HG03354 (cell line): ENCODE data around the gene CRHR2.

Source experiments
- ATAC-seq: cut with Tn5 transposase; IDR thresholded peaks from one replicate; pipeline ENCODE4 v1.9.1; 2021; ENCODE audit warnings: mild to moderate bottlenecking; ENCODE audit not compliant: unreplicated experiment, poor library complexity, severe bottlenecking

Gene CRHR2

DNA sequence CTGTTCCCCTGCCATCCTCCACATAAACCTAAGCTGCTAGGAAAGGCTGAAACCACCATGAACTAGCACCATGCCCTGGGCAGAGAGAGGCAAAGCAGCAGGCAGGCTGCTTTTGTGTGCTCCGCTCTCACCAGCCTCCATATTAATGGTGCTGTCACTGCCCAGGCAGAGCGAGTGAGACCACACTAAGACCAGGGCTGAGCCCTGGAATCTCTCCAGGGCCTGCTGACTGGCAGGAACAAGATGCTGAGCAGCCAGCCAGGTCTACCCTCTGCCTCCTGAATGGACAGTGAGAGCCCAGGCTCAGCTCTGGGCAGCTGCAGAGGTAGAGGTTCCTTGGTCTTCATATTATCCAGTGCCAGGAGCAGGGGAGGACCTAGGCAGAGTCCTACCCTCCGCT is 1.6 kb upstream of the CRHR2 start:
- ATAC-seq, result no peak

DNA sequence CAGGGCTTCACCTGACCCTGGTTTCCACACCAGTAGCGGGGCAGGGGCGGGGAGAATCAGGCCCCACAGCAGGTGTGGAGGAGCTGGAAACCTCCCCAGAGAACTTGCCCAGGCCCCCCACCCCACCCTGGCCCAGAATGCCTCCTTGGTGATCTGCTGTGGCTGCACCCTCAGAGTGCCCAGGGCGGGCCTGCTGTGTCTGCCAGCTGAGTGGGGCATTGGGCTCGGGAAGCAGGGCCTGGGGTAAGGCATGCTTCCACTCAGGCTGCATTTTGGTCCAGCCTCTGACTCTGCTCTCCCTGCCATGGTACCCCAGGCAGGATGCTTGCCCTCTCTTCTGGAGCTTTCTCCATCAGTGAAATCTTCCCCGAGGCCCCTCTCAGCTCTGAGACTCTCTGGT is 1.1 kb upstream of the CRHR2 start:
- no peak for ATAC-seq

GRCh38 chr7:30681815-30682211 is 443 bp downstream of the CRHR2 start:
- ATAC-seq, result no peak

- ATAC-seq, result no peak
Measured at GRCh38 chr7:30681331-30681797, 892 bp downstream of the CRHR2 start.

DNA sequence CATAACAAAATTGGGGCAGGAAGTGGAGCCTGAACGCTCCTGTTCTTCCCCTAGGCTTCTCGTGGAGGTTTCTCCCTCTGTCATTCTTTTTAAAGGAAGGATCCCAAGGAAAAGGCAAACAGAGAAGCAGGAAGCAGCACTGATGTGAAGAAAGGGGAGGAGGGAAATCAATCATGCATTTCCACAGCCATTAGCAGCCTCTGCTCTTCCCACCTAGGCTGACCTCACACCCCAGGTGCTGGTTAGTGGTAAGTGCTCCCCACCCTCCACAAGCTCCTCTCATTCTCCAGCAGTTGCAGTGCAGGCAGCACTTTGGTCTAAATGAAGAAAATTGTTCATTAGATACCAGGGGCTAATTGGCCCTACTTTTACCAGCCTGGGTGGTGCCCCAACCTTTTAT is 2.6 kb downstream of the CRHR2 start:
- ATAC-seq, result no peak

- no peak for ATAC-seq
Measured at GRCh38 chr7:30678805-30679204, 3.5 kb downstream of the CRHR2 start.

DNA sequence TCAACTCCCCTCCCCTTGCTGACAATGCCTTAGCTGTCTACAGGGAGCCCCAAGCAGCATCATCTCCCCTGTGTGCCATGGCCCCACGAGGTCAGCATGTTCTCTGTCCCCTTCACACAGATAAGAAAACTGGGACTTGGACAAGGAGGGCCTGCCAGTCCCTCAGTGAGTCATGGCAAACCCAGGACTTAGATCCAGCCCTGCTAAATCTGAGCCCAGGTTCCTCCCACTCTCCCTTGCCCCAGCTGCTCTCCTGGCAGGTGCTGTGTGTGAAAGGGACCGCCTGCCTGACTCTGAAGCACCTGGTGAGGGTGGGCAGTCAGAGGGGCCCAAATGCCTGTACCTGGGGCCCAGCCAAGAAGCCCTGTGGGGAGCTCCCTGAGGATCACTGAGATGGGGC is 7.4 kb downstream of the CRHR2 start:
- no peak for ATAC-seq

DNA sequence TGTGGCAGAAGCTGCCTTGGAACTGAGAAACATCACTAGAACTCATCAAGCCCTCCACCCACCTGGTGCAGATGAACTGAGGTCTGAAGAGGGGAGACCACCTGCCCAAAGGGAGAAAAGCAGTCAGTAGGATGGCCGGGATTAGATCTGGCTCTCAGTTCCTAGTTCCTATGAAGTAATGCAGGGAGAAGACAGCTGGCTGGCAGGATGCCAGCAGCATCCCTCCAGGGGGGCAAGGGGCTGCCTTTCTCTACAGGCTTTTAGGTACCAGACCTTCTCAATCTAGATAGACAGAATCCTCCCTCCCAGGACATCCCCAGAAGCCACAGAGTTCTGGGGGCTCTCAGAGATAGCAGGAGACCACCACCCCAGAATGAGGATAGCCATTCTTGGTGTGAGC is 7.8 kb downstream of the CRHR2 start:
- no peak for ATAC-seq

DNA sequence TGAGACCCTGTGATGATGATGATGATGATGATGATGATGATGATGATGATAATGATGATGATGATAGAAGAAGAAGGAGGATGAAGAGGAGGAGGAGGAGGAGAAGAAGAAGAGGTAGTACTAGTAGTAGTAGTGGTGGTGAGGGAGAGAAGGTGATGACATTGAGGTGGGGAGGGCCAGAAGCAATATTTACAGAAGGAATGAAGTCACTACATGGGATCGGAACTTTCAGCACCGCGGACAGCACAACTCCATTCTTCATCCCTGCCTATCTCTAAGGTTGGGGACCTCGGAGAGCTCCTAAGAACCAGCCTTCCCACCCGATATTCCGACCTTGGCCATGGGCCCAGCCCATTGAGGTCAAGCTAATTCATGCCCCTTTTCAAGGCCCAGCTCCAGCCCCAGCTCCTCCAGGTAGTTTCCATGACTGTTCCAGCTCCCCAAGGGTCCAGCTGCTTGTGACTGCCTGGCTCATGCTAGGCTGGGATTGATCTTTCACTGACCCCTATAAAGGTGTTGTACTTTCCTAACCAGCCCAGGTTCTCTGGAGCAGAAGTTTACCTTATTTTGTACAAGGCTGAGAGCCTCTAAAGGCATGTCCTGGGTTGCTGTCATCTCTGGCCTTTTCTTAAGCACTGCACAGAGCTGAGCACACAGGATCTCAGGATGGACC is 10.3 kb downstream of the CRHR2 start:
- no peak for ATAC-seq

- no peak for ATAC-seq
Measured at GRCh38 chr7:30668102-30668501, 14.2 kb downstream of the CRHR2 start.

GRCh38 chr7:30667172-30667571 is 15.1 kb downstream of the CRHR2 start:
- no peak for ATAC-seq

GRCh38 chr7:30665449-30665848 is 16.8 kb downstream of the CRHR2 start:
- no peak for ATAC-seq

DNA sequence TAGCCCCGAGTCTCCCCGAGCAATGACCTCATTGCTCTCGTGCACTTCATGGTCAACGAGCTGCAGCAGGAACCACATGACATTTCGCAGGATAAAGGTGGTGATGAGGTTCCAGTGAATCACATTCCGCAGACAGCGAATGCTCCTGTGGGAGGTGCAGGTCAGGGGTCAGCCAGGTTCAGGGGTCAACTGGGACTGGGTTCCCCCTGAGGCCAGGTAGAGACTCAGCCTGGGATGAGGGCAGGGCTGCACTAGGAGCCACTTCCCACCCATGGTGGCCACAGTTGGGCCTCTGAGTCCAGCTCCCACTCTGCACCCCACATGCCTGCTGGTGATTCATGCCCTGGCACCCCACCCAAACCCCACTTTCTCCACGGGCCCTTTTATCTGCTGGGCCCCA is 17.2 kb downstream of the CRHR2 start:
- ATAC-seq, result no peak

DNA sequence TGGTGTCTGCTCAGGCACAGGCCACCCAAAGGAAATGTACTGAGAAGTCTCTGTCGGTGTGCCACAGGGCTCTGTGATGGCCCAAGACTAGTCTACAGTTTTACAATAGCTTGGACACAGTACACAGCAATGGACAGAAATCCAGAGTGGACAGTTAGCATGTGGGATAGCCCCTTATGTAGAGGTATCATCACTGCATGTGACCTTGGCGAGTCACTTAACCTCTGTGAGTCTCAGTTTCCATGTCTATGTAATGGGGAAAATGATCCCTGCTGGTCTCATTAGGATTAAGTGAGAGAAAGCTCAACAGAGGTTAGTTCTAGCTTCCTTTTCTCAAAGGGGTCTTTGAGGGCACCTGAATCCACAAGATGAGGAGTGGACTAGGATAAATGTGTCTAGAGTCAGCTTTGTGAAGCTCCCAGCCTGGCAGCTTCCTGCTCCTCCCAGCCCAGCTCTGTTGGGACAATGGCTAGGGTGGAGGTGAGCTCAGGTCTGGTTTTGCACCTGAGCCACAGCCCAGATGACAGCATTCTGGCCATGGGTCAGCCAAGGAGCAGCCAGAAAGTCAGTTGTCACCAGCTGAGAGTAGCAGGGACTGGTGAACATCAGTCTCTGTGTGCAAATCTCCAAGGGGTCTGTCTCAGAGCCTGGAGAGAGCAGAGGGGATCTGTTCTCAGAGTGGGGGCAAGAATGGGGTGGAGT is 17.9 kb downstream of the CRHR2 start:
- ATAC-seq, result no peak

DNA sequence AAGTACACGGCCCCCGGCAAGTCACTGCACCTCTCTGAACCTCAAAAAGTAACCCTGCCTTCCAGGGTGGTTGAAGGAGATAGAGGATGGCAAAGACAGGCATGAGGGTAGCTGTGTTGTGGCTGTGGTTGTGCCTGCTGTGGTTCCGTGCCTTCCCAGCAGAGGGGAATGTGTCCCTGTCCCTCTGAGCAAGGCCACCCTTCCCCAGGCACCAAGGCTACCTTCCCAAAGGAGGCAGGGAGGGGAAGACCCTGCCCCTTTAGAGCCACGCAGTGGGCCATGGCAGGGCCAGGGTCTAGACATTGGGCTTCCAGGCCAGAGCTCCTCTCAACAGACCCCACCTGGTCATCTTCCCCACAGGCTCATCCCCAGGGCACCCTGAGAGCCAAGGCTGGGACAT is 18.8 kb downstream of the CRHR2 start:
- no peak for ATAC-seq

- ATAC-seq, result no peak
Measured at GRCh38 chr7:30662431-30662939, 19.8 kb downstream of the CRHR2 start.

- no peak for ATAC-seq
Measured at GRCh38 chr7:30661926-30662325, 20.3 kb downstream of the CRHR2 start.

DNA sequence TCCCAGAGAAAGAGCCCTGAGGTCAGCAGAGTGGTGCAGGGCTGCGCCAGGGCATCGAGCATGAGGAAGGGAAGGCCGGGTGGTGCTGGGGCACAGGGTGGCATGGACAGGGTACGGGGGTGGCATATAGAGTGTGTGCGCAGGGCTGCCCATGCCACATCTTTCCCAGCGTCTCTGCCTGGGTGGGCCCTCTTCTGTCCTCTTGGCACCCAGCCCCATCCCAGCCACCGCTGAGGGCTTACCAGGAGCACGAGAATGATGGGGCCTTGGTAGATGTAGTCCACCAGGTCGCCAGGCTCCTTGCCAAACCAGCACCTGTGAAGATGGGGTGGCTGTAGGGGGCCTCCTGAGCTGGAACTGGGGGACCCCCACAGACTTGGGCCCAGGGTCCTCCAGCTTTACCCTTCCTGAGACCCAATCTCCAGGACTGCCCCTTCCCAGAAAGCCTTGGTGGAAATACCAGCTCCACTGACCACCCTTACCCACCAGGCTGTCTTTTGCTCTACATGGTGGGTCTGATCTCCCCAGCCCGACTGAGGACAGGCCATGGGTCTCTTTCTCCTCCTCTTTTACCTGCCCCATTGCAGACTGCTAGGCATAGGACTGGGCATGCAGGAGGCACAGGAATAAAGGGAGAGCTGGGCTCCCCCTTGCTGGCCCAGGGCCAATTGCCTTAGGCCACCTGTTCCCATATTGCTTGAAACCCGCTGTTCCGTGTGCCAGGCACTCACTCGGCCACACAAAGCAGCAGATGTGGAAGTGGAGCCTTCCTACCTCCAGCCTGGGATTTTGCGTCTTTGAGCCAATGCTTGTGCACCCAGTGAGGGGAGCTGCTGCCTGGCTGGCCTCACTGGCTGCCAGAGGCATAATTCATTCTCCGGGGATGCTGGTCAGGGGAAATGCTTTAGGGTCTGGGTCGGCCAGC is 21.7 kb downstream of the CRHR2 start:
- ATAC-seq, result no peak

DNA sequence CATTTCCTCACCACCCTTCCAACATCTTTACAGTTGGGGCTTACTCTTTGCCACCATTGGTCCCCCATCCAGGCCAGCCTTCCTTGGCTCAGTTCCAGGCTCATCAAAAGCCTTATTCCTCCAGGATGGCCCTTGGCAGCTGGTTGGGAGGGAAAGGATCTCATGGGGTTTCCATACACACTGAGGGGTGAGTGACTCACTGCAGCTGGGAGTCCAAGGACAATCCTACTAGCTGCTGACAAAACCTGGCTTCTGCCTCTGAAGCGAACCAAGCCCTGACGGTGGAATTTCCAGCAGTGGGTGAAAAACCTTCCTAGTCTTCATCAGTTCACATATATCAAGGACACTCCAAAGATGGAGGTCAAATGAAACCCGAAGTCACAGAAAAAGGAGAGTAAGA is 22.9 kb downstream of the CRHR2 start:
- ATAC-seq, result no peak

- no peak for ATAC-seq
Measured at GRCh38 chr7:30658479-30659074, 23.7 kb downstream of the CRHR2 start.
